HCT116 (cell line): Measurements from ENCODE around the gene ADAMTS6. TPM values are rescaled to one million over a fixed set of nuclear protein-coding genes. Genes with fewer than 3 reads are reported as not detected.

Experiments
- ATAC-seq: fragments of 200-7000 bp; cut with Tn5 transposase; 2 replicates; pipeline ENCODE4 v1.9.1; 2020; ENCODE audit warnings: mild to moderate bottlenecking, moderate library complexity
- BruUV-seq: library from RNA; stranded (reverse); fragments of 400-500 nt; replicated peaks from 2 replicates; lab custom pipeline; 2021; lab: Mats Ljungman, UMichigan
- CTCF ChIA-PET: fragments of 300-600 bp; sonication (Branson Sonifier 250); formaldehyde crosslinking; loops from one replicate; lab custom pipeline; 2021; ENCODE audit warnings: antibody characterized with exemption; lab: Charles Lee
- POLR2A ChIA-PET: fragments of 300-600, 350-600 bp; sonication (Branson Sonifier 250); formaldehyde crosslinking; loops from one replicate; lab custom pipeline; 2021; ENCODE audit warnings: antibody characterized with exemption; lab: Charles Lee
- RAD21 ChIA-PET, 2 experiments: fragments of 300-600 bp; sonication (Branson Sonifier 250); formaldehyde crosslinking; loops; one replicate each; lab custom pipeline; 2023; ENCODE audit warnings: low total read pairs in 2 of 2; ENCODE audit not compliant: uncharacterized antibody in 2 of 2, unreplicated experiment in 2 of 2, low non-redundant PET in 1 of 2; lab: Charles Lee
- DNase-seq: peaks from one replicate; pipeline ENCODE4 v3.0.0-alpha.2; 2010; ENCODE audit warnings: low read depth, low spot score
- H2AFZ ChIP-seq: fragments of 200-600 bp; shearing (Covaris generic), sonication (generic); 2 replicates; pipeline ENCODE4 v1.6.1; 2017; ENCODE audit warnings: low read depth, mixed run types, mixed read lengths, antibody characterized with exemption, low read length; ENCODE audit not compliant: poor library complexity, severe bottlenecking
- H3K27ac ChIP-seq: 2 replicates; pipeline ENCODE4 v1.5.1; 2012; ENCODE audit warnings: low read depth, low read length
- H3K27me3 ChIP-seq: fragments of 200-600 bp; sonication (generic); 2 replicates; pipeline ENCODE4 v1.6.1; 2016; ENCODE audit warnings: mixed run types, low read length, mixed read lengths; ENCODE audit not compliant: insufficient read depth
- H3K36me3 ChIP-seq, 2 experiments: fragments of 200-500 bp in 1 of 2; fragments of 200-600 bp in 1 of 2; sonication (Bioruptor generic) in 1 of 2; sonication (generic) in 1 of 2; 2 replicates each; pipeline versions ENCODE4 v1.5.1 to v1.6.1; 2014 to 2016; ENCODE audit warnings: low read length in 2 of 2, inconsistent platforms in 1 of 2, mixed read lengths in 1 of 2, mixed run types in 1 of 2; ENCODE audit not compliant: insufficient read depth in 2 of 2, control insufficient read depth in 1 of 2
- H3K4me1 ChIP-seq, 2 experiments: fragments of 200-600 bp in 1 of 2; sonication (generic) in 1 of 2; 2 replicates each; pipeline versions ENCODE4 v1.5.1 to v1.6.1; 2012 to 2017; ENCODE audit warnings: low read length in 2 of 2, inconsistent platforms in 1 of 2, mild to moderate bottlenecking in 1 of 2, mixed read lengths in 1 of 2, mixed run types in 1 of 2, moderate library complexity in 1 of 2; ENCODE audit not compliant: insufficient read depth in 2 of 2, control insufficient read depth in 1 of 2
- H3K4me2 ChIP-seq: fragments of 200-600 bp; sonication (generic); 2 replicates; pipeline ENCODE4 v1.6.1; 2017; ENCODE audit warnings: mixed run types, low read length, mixed read lengths
- H3K4me3 ChIP-seq, 2 experiments: fragments of 200-600 bp in 1 of 2; sonication (generic) in 1 of 2; replicated peaks in 1 of 2; 2 replicates each; pipeline ENCODE4 v1.5.1; 2011 to 2016; ENCODE audit warnings: low read length in 2 of 2, control low read depth in 1 of 2, low read depth in 1 of 2, mild to moderate bottlenecking in 1 of 2, mixed read lengths in 1 of 2, mixed run types in 1 of 2
- H3K79me2 ChIP-seq: fragments of 200-600 bp; sonication (generic); 2 replicates; pipeline ENCODE4 v1.6.1; 2017; ENCODE audit warnings: mild to moderate bottlenecking, mixed run types, low read length, moderate library complexity, mixed read lengths; ENCODE audit not compliant: insufficient read depth
- H3K9ac ChIP-seq: fragments of 200-600 bp; sonication (generic); 2 replicates; pipeline ENCODE4 v1.6.1; 2016; ENCODE audit warnings: low read length, mixed read lengths
- H3K9me2 ChIP-seq: fragments of 200-600 bp; sonication (generic), shearing (Covaris generic); 2 replicates; pipeline ENCODE4 v1.6.1; 2017; ENCODE audit warnings: mixed run types, mild to moderate bottlenecking, moderate library complexity; ENCODE audit not compliant: insufficient read depth
- H3K9me3 ChIP-seq, 2 experiments: fragments of 200-500 bp in 1 of 2; fragments of 200-600 bp in 1 of 2; sonication (Bioruptor generic) in 1 of 2; sonication (generic) in 1 of 2; 2 replicates each; pipeline ENCODE4 v1.6.1; 2014 to 2017; ENCODE audit warnings: low read length in 2 of 2, mixed read lengths in 2 of 2, inconsistent platforms in 1 of 2, low read depth in 1 of 2, mild to moderate bottlenecking in 1 of 2, mixed run types in 1 of 2, moderate library complexity in 1 of 2; ENCODE audit not compliant: control insufficient read depth in 1 of 2, insufficient read depth in 1 of 2
- H4K20me1 ChIP-seq: fragments of 200-600 bp; sonication (generic), shearing (Covaris generic); 2 replicates; pipeline ENCODE4 v1.6.1; 2017; ENCODE audit warnings: mixed run types, mild to moderate bottlenecking, moderate library complexity; ENCODE audit not compliant: insufficient read depth
- FOSL1 ChIP-seq: IDR thresholded peaks from 2 replicates; pipeline ENCODE4 v1.6.1; 2012; ENCODE audit warnings: low read depth
- JUND ChIP-seq: IDR thresholded peaks from 2 replicates; pipeline ENCODE4 v1.6.1; 2012
- POLR2A ChIP-seq: IDR thresholded peaks from 2 replicates; pipeline ENCODE4 v1.7.0; 2011; ENCODE audit warnings: borderline replicate concordance; ENCODE audit not compliant: insufficient read depth, insufficient read length; ENCODE audit errors: extremely low read depth
- SRF ChIP-seq: IDR thresholded peaks from 2 replicates; pipeline ENCODE4 v1.6.1; 2012; ENCODE audit warnings: low read depth
- YY1 ChIP-seq: IDR thresholded peaks from 2 replicates; pipeline ENCODE4 v1.6.1; 2011; ENCODE audit warnings: low read length, low read depth, moderate library complexity, mild to moderate bottlenecking; ENCODE audit not compliant: insufficient replicate concordance; ENCODE audit errors: extremely low read depth
- intact Hi-C: fragments of 100-400 bp; cut with micrococcal nuclease; formaldehyde crosslinking; loops from 2 replicates; pipeline ENCODE4 v1.10.0; 2022
- total RNA-seq: library from RNA; stranded (reverse); gene quantifications from one replicate; pipeline ENCODE4 v1.2.1, GENCODE V29; 2021; ENCODE audit not compliant: unreplicated experiment

The ADAMTS6 gene
- total RNA-seq, 1 experiment from 2014 or later: 0.93 TPM

DNA sequence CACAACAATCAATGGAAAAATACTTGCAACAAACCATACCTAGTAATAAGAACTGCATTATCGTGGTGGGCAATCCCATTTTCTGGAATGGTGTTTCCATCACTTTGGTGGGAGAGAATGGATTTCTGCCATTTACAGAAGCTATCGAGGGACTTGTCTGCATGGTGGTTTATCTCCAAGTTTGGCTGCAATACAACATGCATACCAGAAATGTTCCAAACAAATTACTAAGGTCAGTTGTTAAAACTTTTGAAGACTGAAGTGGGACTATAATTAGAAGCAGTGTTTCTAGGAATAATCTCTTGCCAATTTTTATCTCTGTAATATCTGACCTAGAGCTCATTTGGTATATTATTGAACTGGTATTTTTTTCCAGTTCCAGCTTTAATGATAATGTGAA is 30.3 kb downstream of the ADAMTS6 start:
- H3K9ac ChIP-seq: no peak overlapping the region

DNA sequence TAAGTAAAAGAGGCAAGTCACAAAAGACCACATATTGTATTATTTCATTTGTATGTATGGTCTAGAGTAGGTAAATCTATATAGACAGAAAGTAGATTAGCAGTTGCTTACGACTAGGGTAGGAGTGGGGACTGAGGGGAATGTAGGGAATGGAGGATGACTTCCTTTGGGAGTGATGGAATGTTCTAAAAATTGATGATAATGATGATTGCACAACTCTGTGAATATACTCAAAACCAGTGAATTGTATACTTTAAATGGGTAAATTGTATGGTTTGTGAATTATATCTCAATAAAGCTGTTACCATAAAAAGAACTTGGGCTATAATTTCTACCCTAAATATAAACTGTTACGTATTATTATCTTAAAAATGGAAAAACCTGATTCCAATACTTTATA is 35.0 kb downstream of the ADAMTS6 start:
- Histone ChIP-seq H3K9me3 (no peaks in the 10 kb centered on the region), H3K79me2 (no peaks in the 10 kb centered on the region), H4K20me1 (no peaks in the 10 kb centered on the region), H3K4me2 (no peak overlapping the region), H3K4me1 (no peaks in the 10 kb centered on the region), H3K27me3 (no peaks in the 10 kb centered on the region), H3K36me3 (no peaks in the 10 kb centered on the region), H3K4me3 (no peak overlapping the region), H3K9ac (no peak overlapping the region), H3K9me2 (no peaks in the 10 kb centered on the region), H3K27ac (no peak overlapping the region), H2AFZ (no peak overlapping the region)
- BruUV-seq: no TSS peak
- intact Hi-C loops: no loop called here
- POLR2A ChIA-PET: no interaction called here
- RAD21 ChIA-PET: no interaction called here
- ATAC-seq (no peak), DNase-seq (no peak)
- CTCF ChIA-PET: no interaction called here
- TF ChIP-seq YY1: no peak
- TF ChIP-seq POLR2A: no peak
- TF ChIP-seq, all 23 proteins: peak for 0

More for the DNA sequence above, 30.3 kb downstream of the ADAMTS6 start:
- ChIA-PET CTCF (interaction anchor here (1.0 kb wide), 1 partner anchor 9 kb away, joined by 3 read pairs; no protein-coding TSS in a partner anchor), RAD21 (no interaction called here), POLR2A (interaction anchor here (0.6 kb wide), 1 partner anchor 74 kb away, joined by 3 read pairs; no protein-coding TSS in a partner anchor)
- no peaks in the 10 kb centered on the region for H3K79me2 ChIP-seq
- TF ChIP-seq FOSL1 (no peak), JUND (no peak), SRF (no peak)
- ATAC-seq (no peak), DNase-seq (no peak)
- H3K36me3 ChIP-seq: no peaks in the 10 kb centered on the region
- no peak overlapping the region for H2AFZ ChIP-seq
- no peaks in the 10 kb centered on the region for H3K9me2 ChIP-seq
- H3K9me3 ChIP-seq: no peaks in the 10 kb centered on the region
- intact Hi-C loops: no loop called here
- H3K27ac ChIP-seq: no peak overlapping the region
- no peak overlapping the region for H3K4me3 ChIP-seq
- H3K4me1 ChIP-seq: no peaks in the 10 kb centered on the region
- no peak overlapping the region for H3K4me2 ChIP-seq
- H4K20me1 ChIP-seq: no peaks in the 10 kb centered on the region
- BruUV-seq: no TSS peak
- H3K27me3 ChIP-seq: no peaks in the 10 kb centered on the region
